ENCODE data around the gene TLL2.

- no peak for TF ChIP-seq RAD21 (IDR thresholded peaks at IDR 0.05; ENCODE audit: low read depth)
- TF ChIP-seq TAF1 (IDR thresholded peaks at IDR 0.05; ENCODE audit: low read depth), result no peak
- TF ChIP-seq FOXM1 (IDR thresholded peaks at IDR 0.05; ENCODE audit: borderline replicate concordance, low read depth), result no peak
- no peak for TF ChIP-seq ZBTB7A (IDR thresholded peaks at IDR 0.05; ENCODE audit: low read depth)
- no peak for TF ChIP-seq TCF12 (IDR thresholded peaks at IDR 0.05; ENCODE audit: low read depth)
- no peak for TF ChIP-seq EP300 (IDR thresholded peaks at IDR 0.05; ENCODE audit: borderline replicate concordance)
- TF ChIP-seq YY1 (IDR thresholded peaks at IDR 0.05; ENCODE audit: low read depth), result no peak
- no peak for TF ChIP-seq NFIC (IDR thresholded peaks at IDR 0.05)
Observed at GRCh38 chr10:96327462-96327861, 186.3 kb downstream of the TLL2 start.
